ENCODE data around the gene CELA2B.

- TF ChIP-seq, protein P1, sequence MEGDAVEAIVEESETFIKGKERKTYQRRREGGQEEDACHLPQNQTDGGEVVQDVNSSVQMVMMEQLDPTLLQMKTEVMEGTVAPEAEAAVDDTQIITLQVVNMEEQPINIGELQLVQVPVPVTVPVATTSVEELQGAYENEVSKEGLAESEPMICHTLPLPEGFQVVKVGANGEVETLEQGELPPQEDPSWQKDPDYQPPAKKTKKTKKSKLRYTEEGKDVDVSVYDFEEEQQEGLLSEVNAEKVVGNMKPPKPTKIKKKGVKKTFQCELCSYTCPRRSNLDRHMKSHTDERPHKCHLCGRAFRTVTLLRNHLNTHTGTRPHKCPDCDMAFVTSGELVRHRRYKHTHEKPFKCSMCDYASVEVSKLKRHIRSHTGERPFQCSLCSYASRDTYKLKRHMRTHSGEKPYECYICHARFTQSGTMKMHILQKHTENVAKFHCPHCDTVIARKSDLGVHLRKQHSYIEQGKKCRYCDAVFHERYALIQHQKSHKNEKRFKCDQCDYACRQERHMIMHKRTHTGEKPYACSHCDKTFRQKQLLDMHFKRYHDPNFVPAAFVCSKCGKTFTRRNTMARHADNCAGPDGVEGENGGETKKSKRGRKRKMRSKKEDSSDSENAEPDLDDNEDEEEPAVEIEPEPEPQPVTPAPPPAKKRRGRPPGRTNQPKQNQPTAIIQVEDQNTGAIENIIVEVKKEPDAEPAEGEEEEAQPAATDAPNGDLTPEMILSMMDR (IDR thresholded peaks at IDR 0.05), result no peak
- no peak for TF ChIP-seq POLR2A (IDR thresholded peaks at IDR 0.05)
Measured at GRCh38 chr1:15442759-15443158, 33.1 kb upstream of the CELA2B start.

Measured in right lobe of liver (tissue), 4 donors.